Measurements from ENCODE around the gene CLDN3. TPM values are rescaled to one million over a fixed set of nuclear protein-coding genes. Genes with fewer than 3 reads are reported as not detected.

The CLDN3 gene
- total and polyA plus RNA-seq, 9 of the 15 experiments (the other 6 are each of a cell fraction or from before 2014, with no cell fraction given), result 0.29 TPM; not detected in 8

GRCh38 chr7:73736885-73737284, 33.2 kb downstream of the CLDN3 start:
- Histone ChIP-seq H3K9me3 (replicated peaks; ENCODE audit: control insufficient read depth, insufficient read depth, low read depth, low read length) (no peaks in the 10 kb centered on the region), H3K4me2 (ENCODE audit: insufficient read depth, low read length) (no peak overlapping the region), H3K36me3 (ENCODE audit: control insufficient read depth, insufficient read depth, low read length) (peaks cover 24% of the 10 kb centered on the region), H4K20me1 (replicated peaks; ENCODE audit: control insufficient read depth, insufficient read depth, low read length) (peaks cover 21% of the 10 kb centered on the region), H3K4me3 (no peak overlapping the region), H3K27me3 (ENCODE audit: control insufficient read depth in 2 of 2, insufficient read depth in 2 of 2, low read length in 2 of 2) (no peaks in the 10 kb centered on the region; a peak in 1 of 5 replicates), H3K9me1 (ENCODE audit: control insufficient read depth, insufficient read depth, low read length) (peaks cover 4% of the 10 kb centered on the region), H3K79me2 (ENCODE audit: control insufficient read depth, insufficient read depth, low read length) (peaks cover 19% of the 10 kb centered on the region), H3K4me1 (replicated peaks in 1 of 2; ENCODE audit: control insufficient read depth in 2 of 2, insufficient read depth in 2 of 2, low read length in 2 of 2) (peaks cover 2 to 51% of the 10 kb centered on the region in 2 experiments; a peak in 4 of 5 replicates), H3K27ac (ENCODE audit: extremely low read depth, low read depth, low read length) (no peak overlapping the region), H3K9ac (ENCODE audit: insufficient read depth in 1 of 2, low read depth in 2 of 2, low read length in 2 of 2) (peak overlapping the region in 1 of 2 experiments; percentile 100; a peak in 1 of 4 replicates), H2AFZ (ENCODE audit: low read depth, low read length) (no peak overlapping the region)
- ATAC-seq, result no peak
- in situ Hi-C loops (cut with MboI) (loop anchor here (10.0 kb wide), 1 partner anchor 402 kb away; no protein-coding TSS in a partner anchor), intact Hi-C loops (cut with micrococcal nuclease) (loop anchor here (10.0 kb wide), 1 partner anchor 402 kb away; no protein-coding TSS in a partner anchor)
- TF ChIP-seq KHSRP (IDR thresholded peaks at IDR 0.05) (no peak), POLR2G (IDR thresholded peaks at IDR 0.05; ENCODE audit: low read depth, low read length) (peak; percentile 36; the same call in 1 of the 2 replicates), ZNF121 (CRISPR knock-in tag; conservative IDR thresholded peaks at IDR 0.05) (no peak), SREBF2 (CRISPR knock-in tag; IDR thresholded peaks at IDR 0.05) (no peak), MAX (CRISPR knock-in tag; IDR thresholded peaks at IDR 0.05) (0 out of 2 replicates have a peak, but pooled peaks have one; percentile 10), ID3 (CRISPR knock-in tag; IDR thresholded peaks at IDR 0.05) (no peak), ID3 (tag; IDR thresholded peaks at IDR 0.05) (no peak)
- WGBS (ENCODE audit: insufficient coverage, low coverage, missing lambda C conversion rate), result 89% methylated on average over 10 of the region's 14 CpGs
- BruUV-seq (replicated peaks), result no TSS peak
- ChIA-PET POLR2A (interaction anchor here (1.2 kb wide), 1 partner anchor 8 kb away, joined by 3 read pairs; no protein-coding TSS in a partner anchor), CTCF (ENCODE audit: low intra/inter-chr PET ratio) (no interaction called here)
- DNase-seq (ENCODE audit: extremely low read depth in 1 of 4, low spot score in 3 of 4), result peak in 1 of 4 experiments; percentile 3
- FAIRE-seq, result no peak
